ENCODE data around the gene AKT3. TPM values are rescaled to one million over a fixed set of nuclear protein-coding genes. Genes with fewer than 3 reads are reported as not detected.

AKT3 gene
- total and polyA plus RNA-seq, 2 experiments from 2014 or later: 3.5 to 23.4 TPM

GRCh38 chr1:243514927-243515326 lies 335.1 kb downstream of the AKT3 start:
- Histone ChIP-seq H3K9me3 (ENCODE audit: low read depth) (no peaks in the 10 kb centered on the region), H3K4me1 (ENCODE audit: low read depth) (peaks cover 8% of the 10 kb centered on the region), H3K4me3 (no peak overlapping the region), H3K36me3 (no peaks in the 10 kb centered on the region), H3K27ac (no peak overlapping the region), H3K27me3 (no peaks in the 10 kb centered on the region)
- TF ChIP-seq CTCF (IDR thresholded peaks at IDR 0.05; ENCODE audit: low read depth, low read length): no peak
- DNase-seq (ENCODE audit: low read depth in 1 of 2, low spot score in 1 of 2): no peak

- H3K36me3 ChIP-seq: no peaks in the 10 kb centered on the region
- no peaks in the 10 kb centered on the region for H3K27me3 ChIP-seq
- H3K4me1 ChIP-seq (ENCODE audit: low read depth): peaks cover 8% of the 10 kb centered on the region
- H3K4me3 ChIP-seq: no peak overlapping the region
- H3K9me3 ChIP-seq (ENCODE audit: low read depth): no peaks in the 10 kb centered on the region
- peak in 1 of 2 donors; percentile 50 for DNase-seq (ENCODE audit: low read depth in 1 of 2, low spot score in 1 of 2)
- TF ChIP-seq CTCF (IDR thresholded peaks at IDR 0.05; ENCODE audit: low read depth, low read length): no peak
- H3K27ac ChIP-seq: no peak overlapping the region
Measured at GRCh38 chr1:243513726-243514491, 336.1 kb downstream of the AKT3 start.

GRCh38 chr1:243510928-243511327 lies 339.1 kb downstream of the AKT3 start:
- Histone ChIP-seq H3K4me1 (ENCODE audit: low read depth) (peaks cover 8% of the 10 kb centered on the region), H3K27me3 (no peaks in the 10 kb centered on the region), H3K27ac (no peak overlapping the region), H3K4me3 (no peak overlapping the region), H3K36me3 (no peaks in the 10 kb centered on the region), H3K9me3 (ENCODE audit: low read depth) (no peaks in the 10 kb centered on the region)
- DNase-seq (ENCODE audit: low read depth in 1 of 2, low spot score in 1 of 2): no peak
- TF ChIP-seq CTCF (IDR thresholded peaks at IDR 0.05; ENCODE audit: low read depth, low read length): no peak

GRCh38 chr1:243508943-243509342 lies 341.1 kb downstream of the AKT3 start:
- TF ChIP-seq CTCF (IDR thresholded peaks at IDR 0.05; ENCODE audit: low read depth, low read length): no peak
- Histone ChIP-seq H3K9me3 (ENCODE audit: low read depth) (no peaks in the 10 kb centered on the region), H3K4me3 (no peak overlapping the region), H3K36me3 (no peaks in the 10 kb centered on the region), H3K27me3 (no peaks in the 10 kb centered on the region), H3K4me1 (ENCODE audit: low read depth) (peaks cover 3% of the 10 kb centered on the region), H3K27ac (no peak overlapping the region)
- no peak for DNase-seq (ENCODE audit: low read depth in 1 of 2, low spot score in 1 of 2)

- Histone ChIP-seq H3K27me3 (no peaks in the 10 kb centered on the region), H3K36me3 (no peaks in the 10 kb centered on the region), H3K9me3 (ENCODE audit: low read depth) (no peaks in the 10 kb centered on the region), H3K27ac (no peak overlapping the region), H3K4me1 (ENCODE audit: low read depth) (no peaks in the 10 kb centered on the region), H3K4me3 (no peak overlapping the region)
- no peak for DNase-seq (ENCODE audit: low read depth in 1 of 2, low spot score in 1 of 2)
- no peak for TF ChIP-seq CTCF (IDR thresholded peaks at IDR 0.05; ENCODE audit: low read depth, low read length)
Measured at GRCh38 chr1:243508303-243508713, 341.7 kb downstream of the AKT3 start.

Data from cardiac muscle cell (in vitro differentiated cells and primary cell).